ENCODE measurements around the gene TGM3. TPM values are rescaled to one million over a fixed set of nuclear protein-coding genes. Genes with fewer than 3 reads are reported as not detected.

The TGM3 gene
- total RNA-seq, 1 experiment from 2014 or later: not detected

DNA sequence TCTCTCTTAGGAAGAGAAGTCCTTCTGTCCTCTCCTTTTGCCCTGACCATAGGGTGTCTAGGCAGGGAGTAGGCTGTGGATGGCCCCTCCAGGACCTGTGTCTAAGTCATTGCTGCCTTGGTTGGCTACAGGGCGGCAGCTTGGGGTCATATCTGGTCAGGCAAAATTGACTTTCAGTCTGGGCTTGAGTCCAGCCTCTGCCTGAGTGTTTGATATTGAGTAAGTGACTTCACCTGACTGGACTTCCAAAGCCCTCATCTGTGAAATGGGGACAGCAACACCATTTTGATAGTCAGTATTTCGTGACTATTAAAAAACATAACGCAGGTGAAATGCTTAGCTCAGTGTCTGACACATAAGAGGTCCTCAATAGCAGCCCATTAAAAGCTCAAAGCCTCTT lies 4.6 kb downstream of the TGM3 start:
- Histone ChIP-seq H3K36me3 (ENCODE audit: control insufficient read depth in 1 of 2, insufficient read depth in 2 of 2, low read length in 2 of 2) (no peaks in the 10 kb centered on the region), H3K9ac (ENCODE audit: low read length) (no peak overlapping the region), H3K4me1 (ENCODE audit: control insufficient read depth in 1 of 2, insufficient read depth in 2 of 2, low read length in 2 of 2) (peaks cover 0 to 3% of the 10 kb centered on the region in 2 experiments; a peak in 1 of 4 replicates), H4K20me1 (ENCODE audit: insufficient read depth) (no peaks in the 10 kb centered on the region), H3K27ac (ENCODE audit: low read depth, low read length) (no peak overlapping the region), H3K9me2 (ENCODE audit: insufficient read depth) (no peaks in the 10 kb centered on the region), H2AFZ (ENCODE audit: low read depth, low read length, poor library complexity, severe bottlenecking) (no peak overlapping the region), H3K4me2 (ENCODE audit: low read length) (no peak overlapping the region), H3K79me2 (ENCODE audit: insufficient read depth, low read length) (no peaks in the 10 kb centered on the region), H3K9me3 (ENCODE audit: control insufficient read depth in 1 of 2, insufficient read depth in 1 of 2, low read depth in 1 of 2, low read length in 2 of 2) (no peaks in the 10 kb centered on the region), H3K27me3 (ENCODE audit: insufficient read depth, low read length) (no peaks in the 10 kb centered on the region), H3K4me3 (replicated peaks in 1 of 2; ENCODE audit: low read depth in 1 of 2, low read length in 2 of 2) (no peak overlapping the region)
- BruUV-seq (replicated peaks): no TSS peak
- ChIA-PET RAD21 (ENCODE audit: low non-redundant PET in 1 of 2, low total read pairs in 2 of 2, uncharacterized antibody in 2 of 2, unreplicated experiment in 2 of 2) (no interaction called here), POLR2A (no interaction called here), CTCF (no interaction called here)
- TF ChIP-seq SIN3A (IDR thresholded peaks at IDR 0.05; ENCODE audit: low read depth) (no peak), CEBPB (IDR thresholded peaks at IDR 0.05; ENCODE audit: low read depth) (0 out of 2 replicates have a peak, but pooled peaks have one; percentile 31), ZFX (IDR thresholded peaks at IDR 0.05) (no peak)
- TF ChIP-seq, protein P1, sequence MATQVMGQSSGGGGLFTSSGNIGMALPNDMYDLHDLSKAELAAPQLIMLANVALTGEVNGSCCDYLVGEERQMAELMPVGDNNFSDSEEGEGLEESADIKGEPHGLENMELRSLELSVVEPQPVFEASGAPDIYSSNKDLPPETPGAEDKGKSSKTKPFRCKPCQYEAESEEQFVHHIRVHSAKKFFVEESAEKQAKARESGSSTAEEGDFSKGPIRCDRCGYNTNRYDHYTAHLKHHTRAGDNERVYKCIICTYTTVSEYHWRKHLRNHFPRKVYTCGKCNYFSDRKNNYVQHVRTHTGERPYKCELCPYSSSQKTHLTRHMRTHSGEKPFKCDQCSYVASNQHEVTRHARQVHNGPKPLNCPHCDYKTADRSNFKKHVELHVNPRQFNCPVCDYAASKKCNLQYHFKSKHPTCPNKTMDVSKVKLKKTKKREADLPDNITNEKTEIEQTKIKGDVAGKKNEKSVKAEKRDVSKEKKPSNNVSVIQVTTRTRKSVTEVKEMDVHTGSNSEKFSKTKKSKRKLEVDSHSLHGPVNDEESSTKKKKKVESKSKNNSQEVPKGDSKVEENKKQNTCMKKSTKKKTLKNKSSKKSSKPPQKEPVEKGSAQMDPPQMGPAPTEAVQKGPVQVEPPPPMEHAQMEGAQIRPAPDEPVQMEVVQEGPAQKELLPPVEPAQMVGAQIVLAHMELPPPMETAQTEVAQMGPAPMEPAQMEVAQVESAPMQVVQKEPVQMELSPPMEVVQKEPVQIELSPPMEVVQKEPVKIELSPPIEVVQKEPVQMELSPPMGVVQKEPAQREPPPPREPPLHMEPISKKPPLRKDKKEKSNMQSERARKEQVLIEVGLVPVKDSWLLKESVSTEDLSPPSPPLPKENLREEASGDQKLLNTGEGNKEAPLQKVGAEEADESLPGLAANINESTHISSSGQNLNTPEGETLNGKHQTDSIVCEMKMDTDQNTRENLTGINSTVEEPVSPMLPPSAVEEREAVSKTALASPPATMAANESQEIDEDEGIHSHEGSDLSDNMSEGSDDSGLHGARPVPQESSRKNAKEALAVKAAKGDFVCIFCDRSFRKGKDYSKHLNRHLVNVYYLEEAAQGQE (IDR thresholded peaks at IDR 0.05; ENCODE audit: low read depth): no peak
- ATAC-seq: no peak
- no peak for DNase-seq (ENCODE audit: low read depth, low spot score)
- intact Hi-C loops (cut with micrococcal nuclease): no loop called here

DNA sequence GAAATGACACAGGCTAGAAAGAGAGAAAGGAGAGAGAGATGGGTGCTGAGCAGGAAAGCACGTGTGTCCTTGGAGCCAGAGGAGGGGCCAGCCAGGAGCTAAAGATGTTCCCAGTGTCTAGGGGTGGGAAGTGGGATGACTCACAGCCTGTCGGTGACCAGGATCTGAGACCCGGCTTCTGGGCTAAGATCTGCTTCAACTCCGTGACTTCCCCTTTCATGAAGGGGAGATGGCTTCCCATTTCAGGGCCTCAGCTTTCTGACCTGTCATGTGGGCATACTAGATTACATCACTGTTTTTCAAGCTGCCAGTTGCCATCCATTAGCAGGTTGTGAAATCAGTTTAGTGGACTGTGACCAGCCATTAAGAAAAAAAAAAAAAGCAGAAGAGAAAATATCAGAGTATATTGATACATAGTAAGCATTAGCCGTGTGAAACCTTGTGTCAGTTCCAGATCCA lies 5.4 kb downstream of the TGM3 start:
- TF ChIP-seq YY1 (IDR thresholded peaks at IDR 0.05; ENCODE audit: extremely low read depth, insufficient replicate concordance, low read depth, low read length) (no peak), CEBPB (IDR thresholded peaks at IDR 0.05; ENCODE audit: low read depth) (no peak), CBX3 (IDR thresholded peaks at IDR 0.05; ENCODE audit: low read depth) (no peak), EGR1 (IDR thresholded peaks at IDR 0.05; ENCODE audit: low read depth) (no peak), RAD21 (IDR thresholded peaks at IDR 0.05; ENCODE audit: low read depth) (no peak), ELF1 (IDR thresholded peaks at IDR 0.05; ENCODE audit: borderline replicate concordance, low read depth) (no peak), ZNF274 (IDR thresholded peaks at IDR 0.05; ENCODE audit: low read depth, low read length) (no peak)
- no peaks in the 10 kb centered on the region for H3K36me3 ChIP-seq (ENCODE audit: control insufficient read depth in 1 of 2, insufficient read depth in 2 of 2, low read length in 2 of 2)
- H3K4me3 ChIP-seq (replicated peaks in 1 of 2; ENCODE audit: low read depth in 1 of 2, low read length in 2 of 2): no peak overlapping the region
- no peak for ATAC-seq
- H3K9me2 ChIP-seq (ENCODE audit: insufficient read depth): no peaks in the 10 kb centered on the region
- DNase-seq (ENCODE audit: low read depth, low spot score): no peak
- H4K20me1 ChIP-seq (ENCODE audit: insufficient read depth): no peaks in the 10 kb centered on the region
- no peak overlapping the region for H3K9ac ChIP-seq (ENCODE audit: low read length)
- CTCF ChIA-PET: no interaction called here
- no peak overlapping the region for H3K4me2 ChIP-seq (ENCODE audit: low read length)
- RAD21 ChIA-PET (ENCODE audit: low non-redundant PET in 1 of 2, low total read pairs in 2 of 2, uncharacterized antibody in 2 of 2, unreplicated experiment in 2 of 2): no interaction called here
- no TSS peak for BruUV-seq (replicated peaks)
- no peaks in the 10 kb centered on the region for H3K27me3 ChIP-seq (ENCODE audit: insufficient read depth, low read length)
- no peaks in the 10 kb centered on the region for H3K9me3 ChIP-seq (ENCODE audit: control insufficient read depth in 1 of 2, insufficient read depth in 1 of 2, low read depth in 1 of 2, low read length in 2 of 2)
- POLR2A ChIA-PET: no interaction called here
- intact Hi-C loops (cut with micrococcal nuclease): no loop called here
- no peak overlapping the region for H3K27ac ChIP-seq (ENCODE audit: low read depth, low read length)
- H3K79me2 ChIP-seq (ENCODE audit: insufficient read depth, low read length): no peaks in the 10 kb centered on the region
- H2AFZ ChIP-seq (ENCODE audit: low read depth, low read length, poor library complexity, severe bottlenecking): no peak overlapping the region
- peaks cover 0 to 3% of the 10 kb centered on the region in 2 experiments; a peak in 1 of 4 replicates for H3K4me1 ChIP-seq (ENCODE audit: control insufficient read depth in 1 of 2, insufficient read depth in 2 of 2, low read length in 2 of 2)

Measured in HCT116 (cell line).